Measurements from ENCODE around the gene PLK2.

Gene PLK2

GRCh38 chr5:58450811-58451629, 8.9 kb downstream of the PLK2 start:
- no peak for DNase-seq (ENCODE audit: low read depth, low spot score)
- Histone ChIP-seq H3K36me3 (ENCODE audit: control insufficient read depth, insufficient read depth, low read length) (peaks cover 7% of the 10 kb centered on the region; the same call in 1 of the 2 replicates), H3K4me1 (ENCODE audit: control insufficient read depth, insufficient read depth, low read length) (no peaks in the 10 kb centered on the region), H3K27ac (ENCODE audit: low read length) (no peak overlapping the region), H3K9me3 (ENCODE audit: control insufficient read depth, insufficient read depth, low read length) (no peaks in the 10 kb centered on the region), H3K4me3 (ENCODE audit: low read length) (no peak overlapping the region), H3K27me3 (ENCODE audit: control insufficient read depth, insufficient read depth, low read length) (no peaks in the 10 kb centered on the region)
- WGBS (ENCODE audit: insufficient coverage, insufficient read length), result no CpG with 5 or more reads among the region's 10 CpGs

- no peak overlapping the region for H3K27ac ChIP-seq (ENCODE audit: low read length)
- DNase-seq (ENCODE audit: low read depth, low spot score), result no peak
Observed at GRCh38 chr5:58450018-58450417, 9.9 kb downstream of the PLK2 start.

GRCh38 chr5:58447226-58447625, 12.7 kb downstream of the PLK2 start:
- Histone ChIP-seq H3K4me3 (ENCODE audit: low read length) (no peak overlapping the region), H3K27ac (ENCODE audit: low read length) (no peak overlapping the region), H3K4me1 (ENCODE audit: control insufficient read depth, insufficient read depth, low read length) (no peaks in the 10 kb centered on the region), H3K36me3 (ENCODE audit: control insufficient read depth, insufficient read depth, low read length) (no peaks in the 10 kb centered on the region), H3K27me3 (ENCODE audit: control insufficient read depth, insufficient read depth, low read length) (no peaks in the 10 kb centered on the region), H3K9me3 (ENCODE audit: control insufficient read depth, insufficient read depth, low read length) (no peaks in the 10 kb centered on the region)
- no CpG with 5 or more reads among the region's 2 CpGs for WGBS (ENCODE audit: insufficient coverage, insufficient read length)
- no peak for DNase-seq (ENCODE audit: low read depth, low spot score)

More at GRCh38 chr5:58450018-58450417, 9.9 kb downstream of the PLK2 start:
- WGBS (ENCODE audit: insufficient coverage, insufficient read length), result no CpG with 5 or more reads among the region's 3 CpGs
- peaks cover 4% of the 10 kb centered on the region; the same call in 1 of the 2 replicates for H3K36me3 ChIP-seq (ENCODE audit: control insufficient read depth, insufficient read depth, low read length)
- H3K4me3 ChIP-seq (ENCODE audit: low read length), result no peak overlapping the region
- no peaks in the 10 kb centered on the region for H3K9me3 ChIP-seq (ENCODE audit: control insufficient read depth, insufficient read depth, low read length)
- no peaks in the 10 kb centered on the region for H3K27me3 ChIP-seq (ENCODE audit: control insufficient read depth, insufficient read depth, low read length)
- no peaks in the 10 kb centered on the region for H3K4me1 ChIP-seq (ENCODE audit: control insufficient read depth, insufficient read depth, low read length)

- Histone ChIP-seq H3K9me3 (ENCODE audit: control insufficient read depth, insufficient read depth, low read length) (no peaks in the 10 kb centered on the region), H3K27ac (ENCODE audit: low read length) (no peak overlapping the region), H3K36me3 (ENCODE audit: control insufficient read depth, insufficient read depth, low read length) (no peaks in the 10 kb centered on the region), H3K27me3 (ENCODE audit: control insufficient read depth, insufficient read depth, low read length) (no peaks in the 10 kb centered on the region), H3K4me3 (ENCODE audit: low read length) (no peak overlapping the region), H3K4me1 (ENCODE audit: control insufficient read depth, insufficient read depth, low read length) (no peaks in the 10 kb centered on the region)
- DNase-seq (ENCODE audit: low read depth, low spot score), result no peak
- no CpG with 5 or more reads among the region's 10 CpGs for WGBS (ENCODE audit: insufficient coverage, insufficient read length)
Observed at GRCh38 chr5:58446024-58446423, 13.9 kb downstream of the PLK2 start.

- Histone ChIP-seq H3K9me3 (ENCODE audit: control insufficient read depth, insufficient read depth, low read length) (no peaks in the 10 kb centered on the region), H3K4me1 (ENCODE audit: control insufficient read depth, insufficient read depth, low read length) (no peaks in the 10 kb centered on the region), H3K27me3 (ENCODE audit: control insufficient read depth, insufficient read depth, low read length) (no peaks in the 10 kb centered on the region), H3K27ac (ENCODE audit: low read length) (no peak overlapping the region), H3K36me3 (ENCODE audit: control insufficient read depth, insufficient read depth, low read length) (no peaks in the 10 kb centered on the region), H3K4me3 (ENCODE audit: low read length) (no peak overlapping the region)
- DNase-seq (ENCODE audit: low read depth, low spot score), result no peak
Observed at GRCh38 chr5:58444805-58445204, 15.1 kb downstream of the PLK2 start.

- H3K9me3 ChIP-seq (ENCODE audit: control insufficient read depth, insufficient read depth, low read length), result no peaks in the 10 kb centered on the region
- no CpG with 5 or more reads among the region's 3 CpGs for WGBS (ENCODE audit: insufficient coverage, insufficient read length)
- no peak overlapping the region for H3K27ac ChIP-seq (ENCODE audit: low read length)
- H3K27me3 ChIP-seq (ENCODE audit: control insufficient read depth, insufficient read depth, low read length), result no peaks in the 10 kb centered on the region
- H3K36me3 ChIP-seq (ENCODE audit: control insufficient read depth, insufficient read depth, low read length), result no peaks in the 10 kb centered on the region
- no peak overlapping the region for H3K4me3 ChIP-seq (ENCODE audit: low read length)
- H3K4me1 ChIP-seq (ENCODE audit: control insufficient read depth, insufficient read depth, low read length), result no peaks in the 10 kb centered on the region
- no peak for DNase-seq (ENCODE audit: low read depth, low spot score)
Observed at GRCh38 chr5:58440901-58441460, 18.9 kb downstream of the PLK2 start.

- no peak overlapping the region for H3K27ac ChIP-seq (ENCODE audit: low read length)
- DNase-seq (ENCODE audit: low read depth, low spot score), result no peak
Observed at GRCh38 chr5:58439094-58439644, 20.7 kb downstream of the PLK2 start.

GRCh38 chr5:58437661-58438060, 22.2 kb downstream of the PLK2 start:
- Histone ChIP-seq H3K4me3 (ENCODE audit: low read length) (no peak overlapping the region), H3K36me3 (ENCODE audit: control insufficient read depth, insufficient read depth, low read length) (no peaks in the 10 kb centered on the region)
- whole genome bisulfite sequencing (ENCODE audit: insufficient coverage, insufficient read length), result no CpG with 5 or more reads among the region's 3 CpGs

More at GRCh38 chr5:58439094-58439644, 20.7 kb downstream of the PLK2 start:
- no CpG with 5 or more reads among the region's 5 CpGs for WGBS (ENCODE audit: insufficient coverage, insufficient read length)
- no peak overlapping the region for H3K4me3 ChIP-seq (ENCODE audit: low read length)
- H3K9me3 ChIP-seq (ENCODE audit: control insufficient read depth, insufficient read depth, low read length), result no peaks in the 10 kb centered on the region
- H3K27me3 ChIP-seq (ENCODE audit: control insufficient read depth, insufficient read depth, low read length), result no peaks in the 10 kb centered on the region
- H3K36me3 ChIP-seq (ENCODE audit: control insufficient read depth, insufficient read depth, low read length), result no peaks in the 10 kb centered on the region
- H3K4me1 ChIP-seq (ENCODE audit: control insufficient read depth, insufficient read depth, low read length), result no peaks in the 10 kb centered on the region

GRCh38 chr5:58431832-58432231, 28.1 kb downstream of the PLK2 start:
- DNase-seq (ENCODE audit: low read depth, low spot score), result no peak
- H3K27me3 ChIP-seq (ENCODE audit: control insufficient read depth, insufficient read depth, low read length), result no peaks in the 10 kb centered on the region
- no peak overlapping the region for H3K27ac ChIP-seq (ENCODE audit: low read length)
- H3K4me3 ChIP-seq (ENCODE audit: low read length), result no peak overlapping the region
- H3K9me3 ChIP-seq (ENCODE audit: control insufficient read depth, insufficient read depth, low read length), result no peaks in the 10 kb centered on the region
- H3K4me1 ChIP-seq (ENCODE audit: control insufficient read depth, insufficient read depth, low read length), result no peaks in the 10 kb centered on the region
- H3K36me3 ChIP-seq (ENCODE audit: control insufficient read depth, insufficient read depth, low read length), result no peaks in the 10 kb centered on the region
- WGBS (ENCODE audit: insufficient coverage, insufficient read length), result no CpG with 5 or more reads among the region's 2 CpGs

More at GRCh38 chr5:58437661-58438060, 22.2 kb downstream of the PLK2 start:
- no peaks in the 10 kb centered on the region for H3K4me1 ChIP-seq (ENCODE audit: control insufficient read depth, insufficient read depth, low read length)
- H3K9me3 ChIP-seq (ENCODE audit: control insufficient read depth, insufficient read depth, low read length), result no peaks in the 10 kb centered on the region
- DNase-seq (ENCODE audit: low read depth, low spot score), result no peak
- H3K27ac ChIP-seq (ENCODE audit: low read length), result no peak overlapping the region
- no peaks in the 10 kb centered on the region for H3K27me3 ChIP-seq (ENCODE audit: control insufficient read depth, insufficient read depth, low read length)

- DNase-seq (ENCODE audit: low read depth, low spot score), result no peak
- WGBS (ENCODE audit: insufficient coverage, insufficient read length), result no CpG with 5 or more reads among the region's 1 CpG
- no peaks in the 10 kb centered on the region for H3K4me1 ChIP-seq (ENCODE audit: control insufficient read depth, insufficient read depth, low read length)
- no peak overlapping the region for H3K4me3 ChIP-seq (ENCODE audit: low read length)
- no peaks in the 10 kb centered on the region for H3K27me3 ChIP-seq (ENCODE audit: control insufficient read depth, insufficient read depth, low read length)
- no peaks in the 10 kb centered on the region for H3K9me3 ChIP-seq (ENCODE audit: control insufficient read depth, insufficient read depth, low read length)
- H3K27ac ChIP-seq (ENCODE audit: low read length), result no peak overlapping the region
- no peaks in the 10 kb centered on the region for H3K36me3 ChIP-seq (ENCODE audit: control insufficient read depth, insufficient read depth, low read length)
Observed at GRCh38 chr5:58412932-58413331, 47.0 kb downstream of the PLK2 start.

Measured in iPS DF 6.9 (cell line).